ENCODE results near the gene ZNF438. TPM values are rescaled to one million over a fixed set of nuclear protein-coding genes. Genes with fewer than 3 reads are reported as not detected.

ZNF438 gene, protein sequence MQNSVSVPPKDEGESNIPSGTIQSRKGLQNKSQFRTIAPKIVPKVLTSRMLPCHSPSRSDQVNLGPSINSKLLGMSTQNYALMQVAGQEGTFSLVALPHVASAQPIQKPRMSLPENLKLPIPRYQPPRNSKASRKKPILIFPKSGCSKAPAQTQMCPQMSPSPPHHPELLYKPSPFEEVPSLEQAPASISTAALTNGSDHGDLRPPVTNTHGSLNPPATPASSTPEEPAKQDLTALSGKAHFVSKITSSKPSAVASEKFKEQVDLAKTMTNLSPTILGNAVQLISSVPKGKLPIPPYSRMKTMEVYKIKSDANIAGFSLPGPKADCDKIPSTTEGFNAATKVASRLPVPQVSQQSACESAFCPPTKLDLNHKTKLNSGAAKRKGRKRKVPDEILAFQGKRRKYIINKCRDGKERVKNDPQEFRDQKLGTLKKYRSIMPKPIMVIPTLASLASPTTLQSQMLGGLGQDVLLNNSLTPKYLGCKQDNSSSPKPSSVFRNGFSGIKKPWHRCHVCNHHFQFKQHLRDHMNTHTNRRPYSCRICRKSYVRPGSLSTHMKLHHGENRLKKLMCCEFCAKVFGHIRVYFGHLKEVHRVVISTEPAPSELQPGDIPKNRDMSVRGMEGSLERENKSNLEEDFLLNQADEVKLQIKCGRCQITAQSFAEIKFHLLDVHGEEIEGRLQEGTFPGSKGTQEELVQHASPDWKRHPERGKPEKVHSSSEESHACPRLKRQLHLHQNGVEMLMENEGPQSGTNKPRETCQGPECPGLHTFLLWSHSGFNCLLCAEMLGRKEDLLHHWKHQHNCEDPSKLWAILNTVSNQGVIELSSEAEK
- total RNA-seq (2021; fragmentation: NEBNext Ultra II Directional; extraction: Animal tissue kit (Norgen Biotek cat#: 25700)) (1.4 and 1.7 TPM in 2 replicates), polyA plus RNA-seq (2011; rRNA removed) (0.86 and 0.95 TPM in 2 replicates), polyA minus RNA-seq (2011; rRNA and poly(A)+ RNA removed) (2.4 and 2.9 TPM in 2 replicates)
- polyA plus RNA-seq (2011; cell fraction: cytosol; rRNA removed), result 1.1 TPM
- polyA plus RNA-seq (2011; cell fraction: nucleus; rRNA removed), result 1.1 TPM
- 1.0 to 1.4 TPM (median 1.3 TPM) in 4 replicates for polyA plus RNA-seq (2012, experiment 1 of 2)
- 0.18 TPM for polyA plus RNA-seq (2012, experiment 2 of 2)
- polyA plus RNA-seq (2013, experiment 1 of 2), result 0.83 TPM
- polyA plus RNA-seq (2013, experiment 2 of 2), result 1.1 TPM
- polyA minus RNA-seq (2011; cell fraction: cytosol; rRNA and poly(A)+ RNA removed), result not detected
- 2.4 TPM for polyA minus RNA-seq (2011; cell fraction: nucleus; rRNA and poly(A)+ RNA removed)
- long read RNA-seq, experiment 1, result 0 reads
- long read RNA-seq, experiment 2, partial matches to known transcripts, result 0 of 1 reads
- long read RNA-seq, experiment 2, other reads (novel, unspliced or antisense), result 0 of 1 reads

DNA sequence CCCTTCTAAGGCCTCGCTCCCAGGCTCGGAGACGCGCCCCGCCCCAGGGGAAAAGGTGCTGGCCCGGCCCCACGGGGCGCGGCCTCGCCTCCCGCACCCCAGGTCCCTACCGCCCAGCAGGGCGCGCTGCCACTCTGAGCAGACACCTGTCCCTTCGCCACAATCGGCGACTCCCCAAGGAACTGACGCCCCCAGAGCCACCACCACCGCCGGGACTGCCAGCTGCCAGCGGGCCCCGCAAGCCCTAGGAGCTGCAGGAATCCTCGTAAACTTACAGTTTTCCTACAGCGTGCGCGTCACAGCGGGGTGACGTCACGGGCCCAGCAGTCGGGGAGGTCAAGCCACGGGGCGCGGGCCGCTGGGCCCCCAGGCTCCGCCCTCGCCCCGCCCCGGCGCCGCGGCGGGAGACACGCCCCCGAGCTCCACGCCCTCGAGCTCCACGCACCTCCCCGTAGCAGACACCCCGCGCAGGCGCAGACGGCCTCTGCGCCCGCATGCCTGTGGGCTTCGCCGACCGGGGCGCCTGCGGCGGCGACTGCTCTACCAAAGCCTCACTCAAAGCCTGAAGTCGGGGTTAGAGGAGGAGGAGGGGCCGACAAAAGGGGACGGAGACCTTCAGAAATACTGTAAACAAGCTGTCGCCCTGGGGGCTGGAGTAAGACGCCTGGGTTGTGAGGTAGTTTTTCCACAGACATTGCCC lies at the start of gene ZNF438:
TSS of gene ZNF438 (minus strand) at position 308 of the 700 bp plus-strand sequence. CDS start 154,831 bp downstream, outside the sequence.
- Histone ChIP-seq H3K79me2 (ENCODE audit: control insufficient read depth in 1 of 2, insufficient read depth in 2 of 2, low read length in 2 of 2) (no peaks in the 10 kb centered on the region), H4K91ac (replicated peaks; ENCODE audit: insufficient read length, low read length) (peak within 1 kb of the TSS; percentile 34), H4K5ac (ENCODE audit: insufficient read length, low read depth, low read length) (peak within 1 kb of the TSS; percentile 74), H3K56ac (replicated peaks; ENCODE audit: insufficient read length, low read depth, low read length) (no peak within 1 kb of the TSS), H4K20me1 (replicated peaks in 1 of 2; ENCODE audit: control insufficient read depth in 1 of 2, insufficient read depth in 2 of 2, low read length in 2 of 2) (no peaks in the 10 kb centered on the region), H3K23me2 (ENCODE audit: low read depth, low read length) (peaks cover 3% of the 10 kb centered on the region; the same call in 1 of the 2 replicates), H2AK5ac (ENCODE audit: low read depth, low read length) (no peak within 1 kb of the TSS), H2BK5ac (ENCODE audit: low read depth, low read length) (peak within 1 kb of the TSS; percentile 80), H2BK120ac (replicated peaks; ENCODE audit: low read depth, low read length) (no peak within 1 kb of the TSS), H3K36me3 (ENCODE audit: control insufficient read depth in 2 of 4, insufficient read depth in 4 of 4, low read length in 3 of 4) (no peaks in the 10 kb centered on the region), H3K4me2 (ENCODE audit: insufficient read depth in 1 of 2, low read depth in 2 of 2, low read length in 2 of 2) (peak within 1 kb of the TSS; percentile 83 to 85), H4K8ac (ENCODE audit: extremely low read depth, insufficient read depth, low read length) (peak within 1 kb of the TSS; percentile 88; the same call in 1 of the 2 replicates), H3K27ac (ENCODE audit: low read depth, low read length) (peak within 1 kb of the TSS; percentile 82), H3K4me3 (ENCODE audit: extremely low read depth in 1 of 4, insufficient read depth in 2 of 4, low read depth in 3 of 4, low read length in 4 of 4) (peak within 1 kb of the TSS; percentile 42 to 80 (median 74)), H3K4ac (replicated peaks; ENCODE audit: insufficient read length, low read depth, low read length) (no peak within 1 kb of the TSS), H2BK12ac (ENCODE audit: low read depth, low read length) (peak within 1 kb of the TSS; percentile 72; the same call in 1 of the 2 replicates), H3K27me3 (replicated peaks in 1 of 4; ENCODE audit: control insufficient read depth in 3 of 4, extremely low read depth in 1 of 4, insufficient read depth in 3 of 4, low read length in 3 of 4) (peaks cover 0 to 6% (median 4%) of the 10 kb centered on the region in 4 experiments; a peak in 2 of 7 replicates), H3K79me1 (ENCODE audit: low read depth, low read length) (no peaks in the 10 kb centered on the region), H3K14ac (ENCODE audit: insufficient read length) (no peak within 1 kb of the TSS), H2BK20ac (ENCODE audit: low read length) (no peak within 1 kb of the TSS), H3K9me3 (ENCODE audit: insufficient read depth in 2 of 2, low read depth in 1 of 2, low read length in 1 of 2) (no peaks in the 10 kb centered on the region), H2AFZ (ENCODE audit: low read length) (peak within 1 kb of the TSS; percentile 97), H3K4me1 (replicated peaks in 1 of 4; ENCODE audit: control insufficient read depth in 3 of 4, insufficient read depth in 4 of 4, low read length in 3 of 4) (peaks cover 0 to 12% (median 2%) of the 10 kb centered on the region in 4 experiments; a peak in 3 of 7 replicates), H3K9ac (replicated peaks in 1 of 4; ENCODE audit: extremely low read depth in 1 of 4, low read depth in 3 of 4, low read length in 3 of 4) (peak within 1 kb of the TSS; percentile 44 to 65 (median 64)), H3K18ac (ENCODE audit: extremely low read depth, low read length) (peak within 1 kb of the TSS; percentile 84), H3K23ac (ENCODE audit: insufficient read length) (no peak within 1 kb of the TSS), H2BK15ac (ENCODE audit: low read length) (0 out of 2 replicates have a peak within 1 kb of the TSS, but pooled peaks have one; percentile 14)
- no peak for FAIRE-seq
- POLR2A ChIA-PET (ENCODE audit: partially characterized antibody), result interaction anchor here (0.6 to 1.8 kb wide), 10 partner anchors 13 to 880 kb away, joined by 3 to 9 read pairs (median 3); no protein-coding TSS in a partner anchor
- 3% methylated on average over 32 of the region's 66 CpGs; no CpG with 5 or more reads in 1 of the 2 experiments for WGBS, 2 experiments (ENCODE audit: extremely low coverage in 1 of 2, insufficient coverage in 1 of 2, insufficient read length in 1 of 2, insufficient replicate concordance in 2 of 2, low coverage in 1 of 2, low lambda C conversion rate in 2 of 2, missing lambda C conversion rate in 1 of 2)
- CTCF ChIA-PET (ENCODE audit: partially characterized antibody), result interaction anchor here (0.6 to 1.8 kb wide), 4 partner anchors 24 to 268 kb away, joined by 3 to 4 read pairs (median 4); no protein-coding TSS in a partner anchor
- DNase-seq (ENCODE audit: low read depth in 1 of 2, low spot score in 2 of 2), result peak; percentile 72 to 95
- TF ChIP-seq RAD21 (IDR thresholded peaks at IDR 0.05 in 1 of 2, conservative IDR thresholded peaks at IDR 0.05 in 1 of 2; ENCODE audit: low read depth in 2 of 2, low read length in 2 of 2), result peak; percentile 20 to 28; a peak in 2 of 4 replicates
- no peak; the same call in 1 of the 2 replicates for TF ChIP-seq YY1 (IDR thresholded peaks at IDR 0.05; ENCODE audit: low read depth, low read length)
- TF ChIP-seq POLR2AphosphoS5 (IDR thresholded peaks at IDR 0.05; ENCODE audit: low read depth, low read length), result peak; percentile 57
- TF ChIP-seq, protein P1, sequence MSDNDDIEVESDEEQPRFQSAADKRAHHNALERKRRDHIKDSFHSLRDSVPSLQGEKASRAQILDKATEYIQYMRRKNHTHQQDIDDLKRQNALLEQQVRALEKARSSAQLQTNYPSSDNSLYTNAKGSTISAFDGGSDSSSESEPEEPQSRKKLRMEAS (IDR thresholded peaks at IDR 0.05), result peak; percentile 72
- peak; percentile 37; the same call in 1 of the 2 replicates for TF ChIP-seq JUN (IDR thresholded peaks at IDR 0.05; ENCODE audit: low read depth, low read length)
